DND-41 (cell line): ENCODE data around the gene STAG3.

ENCODE experiments used
- ATAC-seq: fragments of 200-7000 bp; cut with Tn5 transposase; 3 replicates; pipeline ENCODE4 v1.9.1; 2021; ENCODE audit warnings: low read depth; ENCODE audit not compliant: insufficient read depth
- DNase-seq: peaks from one replicate; pipeline ENCODE4 v3.0.0-alpha.2; 2020
- H2AFZ ChIP-seq: 2 replicates; pipeline ENCODE4 v1.6.0; 2012; ENCODE audit warnings: low read depth, low read length
- H3K27ac ChIP-seq: 2 replicates; pipeline ENCODE4 v1.5.1; 2012; ENCODE audit warnings: low read length, inconsistent platforms
- H3K27me3 ChIP-seq: fragments of 200-600 bp; sonication (generic); 2 replicates; pipeline ENCODE4 v1.6.0; 2012; ENCODE audit warnings: low read length, mild to moderate bottlenecking, inconsistent platforms; ENCODE audit not compliant: insufficient read depth, poor library complexity
- H3K36me3 ChIP-seq: 2 replicates; pipeline ENCODE4 v1.5.1; 2012; ENCODE audit warnings: low read length, inconsistent platforms; ENCODE audit not compliant: insufficient read depth
- H3K4me1 ChIP-seq: 2 replicates; pipeline ENCODE4 v1.5.1; 2012; ENCODE audit warnings: mild to moderate bottlenecking, low read length; ENCODE audit not compliant: insufficient read depth
- H3K4me2 ChIP-seq: 2 replicates; pipeline ENCODE4 v1.6.0; 2012; ENCODE audit warnings: mild to moderate bottlenecking, moderate library complexity, low read length, inconsistent platforms; ENCODE audit not compliant: insufficient read depth
- H3K4me3 ChIP-seq, 2 experiments: fragments of 200-600 bp in 1 of 2; shearing (Covaris generic) in 1 of 2; 2 replicates each; pipeline ENCODE4 v1.5.1; 2012 to 2016; ENCODE audit warnings: inconsistent platforms in 2 of 2, low read length in 2 of 2, mild to moderate bottlenecking in 2 of 2, low read depth in 1 of 2, moderate library complexity in 1 of 2
- H3K79me2 ChIP-seq: 2 replicates; pipeline ENCODE4 v1.6.0; 2012; ENCODE audit warnings: low read length, inconsistent platforms; ENCODE audit not compliant: insufficient read depth
- H3K9ac ChIP-seq: 2 replicates; pipeline ENCODE4 v1.6.0; 2012; ENCODE audit warnings: low read depth, mild to moderate bottlenecking, inconsistent platforms, low read length, moderate library complexity
- H3K9me3 ChIP-seq: 2 replicates; pipeline ENCODE4 v1.5.1; 2012; ENCODE audit warnings: low read length, moderate library complexity, mild to moderate bottlenecking, inconsistent platforms; ENCODE audit not compliant: insufficient read depth, severe bottlenecking
- H4K20me1 ChIP-seq: 2 replicates; pipeline ENCODE4 v1.6.0; 2012; ENCODE audit warnings: low read length; ENCODE audit not compliant: insufficient read depth
- CTCF ChIP-seq: IDR thresholded peaks from 2 replicates; pipeline ENCODE4 v1.5.1; 2012; ENCODE audit warnings: borderline replicate concordance, low read length, moderate library complexity, mild to moderate bottlenecking; ENCODE audit not compliant: poor library complexity, severe bottlenecking; ENCODE audit errors: extremely low read depth
- EZH2 ChIP-seq: IDR thresholded peaks from 3 replicates; pipeline ENCODE4 v1.6.1; 2012; ENCODE audit warnings: borderline replicate concordance, low read depth, mild to moderate bottlenecking, moderate library complexity, low read length, inconsistent platforms; ENCODE audit not compliant: severe bottlenecking

The STAG3 gene

GRCh38 chr7:100171087-100171681 lies 6.5 kb upstream of the STAG3 start:
- Histone ChIP-seq H3K27ac (no peak overlapping the region), H3K4me3 (no peak overlapping the region), H4K20me1 (no peaks in the 10 kb centered on the region), H3K4me2 (no peak overlapping the region), H3K36me3 (peaks cover 18% of the 10 kb centered on the region), H3K27me3 (peaks cover 7% of the 10 kb centered on the region), H2AFZ (no peak overlapping the region), H3K4me1 (peaks cover 37% of the 10 kb centered on the region), H3K9ac (no peak overlapping the region), H3K9me3 (no peaks in the 10 kb centered on the region), H3K79me2 (0 out of 2 replicates have a peak, but pooled peaks cover under 1% of the 10 kb centered on the region)
- TF ChIP-seq EZH2, result no peak
- no peak for TF ChIP-seq CTCF
- no peak for ATAC-seq
- DNase-seq, result no peak

DNA sequence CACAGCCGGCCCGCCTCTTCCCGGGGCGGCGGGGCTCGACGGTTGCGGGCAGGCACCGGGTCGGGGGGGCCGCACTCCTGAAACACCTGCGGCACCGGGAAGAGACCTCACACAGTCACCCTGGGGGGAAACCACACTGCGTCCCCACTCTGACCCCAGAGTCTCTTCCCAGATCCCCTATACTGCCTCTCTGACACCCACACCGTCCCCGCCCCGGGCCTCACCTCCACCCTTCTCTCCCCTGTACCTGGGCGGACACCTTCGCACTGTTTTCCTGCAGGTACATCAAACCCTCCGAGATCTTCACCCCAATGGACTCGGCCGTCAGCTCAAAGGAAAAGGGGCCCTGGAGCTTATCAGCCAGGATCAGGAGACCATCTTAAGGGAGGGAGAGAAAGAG lies 5.9 kb upstream of the STAG3 start:
- peaks cover 7% of the 10 kb centered on the region for H3K27me3 ChIP-seq
- no peak overlapping the region for H3K4me2 ChIP-seq
- H3K9ac ChIP-seq, result no peak overlapping the region

DNA sequence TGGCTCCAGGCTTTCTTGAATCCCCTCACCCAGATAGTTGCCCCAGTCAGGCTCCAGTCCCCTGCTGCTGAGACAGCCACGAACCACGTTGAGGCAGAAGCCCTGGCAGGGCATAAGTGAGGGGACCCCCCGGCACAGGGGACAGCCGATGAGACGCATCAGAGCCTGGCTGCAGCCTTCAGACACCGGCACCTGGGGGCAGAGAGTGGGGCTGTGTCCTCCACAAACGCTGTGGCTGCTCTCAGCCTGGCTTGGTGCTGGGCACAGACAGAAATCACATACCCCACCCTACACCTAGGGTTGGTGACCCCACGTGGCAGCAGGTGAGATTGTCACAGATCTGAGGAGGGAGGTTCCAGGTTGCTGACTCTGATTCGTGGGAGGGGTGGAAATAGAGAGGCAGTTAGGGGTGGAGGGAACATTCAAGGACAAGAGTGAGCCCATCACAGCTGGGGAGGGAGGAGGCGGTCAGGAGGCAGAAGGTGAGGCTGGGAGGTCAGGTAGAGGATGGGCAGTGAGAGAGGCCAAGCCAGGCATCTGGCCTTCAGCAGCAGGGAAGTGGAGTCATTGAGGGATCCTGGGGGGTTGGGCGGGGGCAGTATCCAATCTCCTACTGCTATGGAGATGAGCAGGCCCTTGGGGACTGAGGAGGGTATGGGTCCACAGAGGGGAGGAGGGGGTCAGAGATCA lies 3.8 kb upstream of the STAG3 start:
- Histone ChIP-seq H3K4me2 (no peak overlapping the region), H2AFZ (no peak overlapping the region), H3K27me3 (no peaks in the 10 kb centered on the region), H3K36me3 (peaks cover 18% of the 10 kb centered on the region), H4K20me1 (peaks cover 2% of the 10 kb centered on the region; the same call in 1 of the 2 replicates), H3K27ac (no peak overlapping the region), H3K4me3 (no peak overlapping the region), H3K9me3 (no peaks in the 10 kb centered on the region), H3K9ac (no peak overlapping the region), H3K4me1 (peaks cover 32% of the 10 kb centered on the region), H3K79me2 (peaks cover 6% of the 10 kb centered on the region)
- no peak for DNase-seq
- no peak for TF ChIP-seq CTCF
- no peak for TF ChIP-seq EZH2
- ATAC-seq, result no peak

More for the DNA sequence above, 5.9 kb upstream of the STAG3 start:
- no peak overlapping the region for H3K27ac ChIP-seq
- H3K79me2 ChIP-seq, result peaks cover 4% of the 10 kb centered on the region
- TF ChIP-seq EZH2, result no peak
- TF ChIP-seq CTCF, result no peak
- DNase-seq (no peak), ATAC-seq (no peak)
- H3K4me3 ChIP-seq, result no peak overlapping the region
- H4K20me1 ChIP-seq, result peaks cover 2% of the 10 kb centered on the region; the same call in 1 of the 2 replicates
- peaks cover 43% of the 10 kb centered on the region for H3K4me1 ChIP-seq
- peaks cover 18% of the 10 kb centered on the region for H3K36me3 ChIP-seq
- no peak overlapping the region for H2AFZ ChIP-seq
- no peaks in the 10 kb centered on the region for H3K9me3 ChIP-seq
